GM12864 (cell line): ENCODE results near the gene ZFHX3.
"Not testable (repeated sequence)": the region's sequence is repeated elsewhere in the genome, so short reads cannot be mapped to it uniquely, and the experiment has no call there.

Experiments used
- DNase-seq: peaks from one replicate; pipeline ENCODE4 v3.0.0-alpha.2; 2011; ENCODE audit warnings: low read depth
- H3K4me3 ChIP-seq: 2 replicates; pipeline ENCODE4 v1.5.1; 2011; ENCODE audit warnings: mild to moderate bottlenecking, low read depth, low read length, control low read depth
- TF ChIP-seq, protein P1 (sequence below): IDR thresholded peaks from 2 replicates; pipeline ENCODE4 v1.5.1; 2011; ENCODE audit warnings: low read depth, mild to moderate bottlenecking, moderate library complexity, low read length, control low read depth, inconsistent platforms; ENCODE audit errors: missing control alignments

Gene ZFHX3

DNA sequence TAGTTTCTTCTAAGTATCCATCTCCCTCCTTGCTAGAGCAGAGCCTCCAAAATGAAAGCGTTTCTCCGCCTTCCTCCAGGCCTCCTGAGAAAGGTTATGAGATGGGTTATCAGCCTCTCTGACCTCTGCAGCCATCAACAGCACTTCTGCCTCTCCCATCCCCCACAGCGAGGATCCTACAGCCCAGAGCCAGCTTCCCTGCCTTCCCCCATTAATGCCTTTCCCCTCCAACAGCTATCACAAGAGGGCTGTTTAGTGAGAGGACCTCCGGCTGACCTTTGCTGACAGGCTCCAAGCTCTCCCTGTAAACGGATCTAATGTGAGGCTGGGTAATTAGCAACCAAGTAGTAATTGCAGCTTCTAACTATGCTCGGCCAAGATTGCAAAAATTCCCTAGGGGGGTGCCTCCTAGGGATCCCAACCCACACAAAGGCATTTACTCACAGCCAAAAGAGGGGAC lies 55.8 kb downstream of the ZFHX3 start:
- TF ChIP-seq, protein P1, sequence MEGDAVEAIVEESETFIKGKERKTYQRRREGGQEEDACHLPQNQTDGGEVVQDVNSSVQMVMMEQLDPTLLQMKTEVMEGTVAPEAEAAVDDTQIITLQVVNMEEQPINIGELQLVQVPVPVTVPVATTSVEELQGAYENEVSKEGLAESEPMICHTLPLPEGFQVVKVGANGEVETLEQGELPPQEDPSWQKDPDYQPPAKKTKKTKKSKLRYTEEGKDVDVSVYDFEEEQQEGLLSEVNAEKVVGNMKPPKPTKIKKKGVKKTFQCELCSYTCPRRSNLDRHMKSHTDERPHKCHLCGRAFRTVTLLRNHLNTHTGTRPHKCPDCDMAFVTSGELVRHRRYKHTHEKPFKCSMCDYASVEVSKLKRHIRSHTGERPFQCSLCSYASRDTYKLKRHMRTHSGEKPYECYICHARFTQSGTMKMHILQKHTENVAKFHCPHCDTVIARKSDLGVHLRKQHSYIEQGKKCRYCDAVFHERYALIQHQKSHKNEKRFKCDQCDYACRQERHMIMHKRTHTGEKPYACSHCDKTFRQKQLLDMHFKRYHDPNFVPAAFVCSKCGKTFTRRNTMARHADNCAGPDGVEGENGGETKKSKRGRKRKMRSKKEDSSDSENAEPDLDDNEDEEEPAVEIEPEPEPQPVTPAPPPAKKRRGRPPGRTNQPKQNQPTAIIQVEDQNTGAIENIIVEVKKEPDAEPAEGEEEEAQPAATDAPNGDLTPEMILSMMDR, result no peak
- H3K4me3 ChIP-seq, result no peak overlapping the region
- DNase-seq, result no peak

DNA sequence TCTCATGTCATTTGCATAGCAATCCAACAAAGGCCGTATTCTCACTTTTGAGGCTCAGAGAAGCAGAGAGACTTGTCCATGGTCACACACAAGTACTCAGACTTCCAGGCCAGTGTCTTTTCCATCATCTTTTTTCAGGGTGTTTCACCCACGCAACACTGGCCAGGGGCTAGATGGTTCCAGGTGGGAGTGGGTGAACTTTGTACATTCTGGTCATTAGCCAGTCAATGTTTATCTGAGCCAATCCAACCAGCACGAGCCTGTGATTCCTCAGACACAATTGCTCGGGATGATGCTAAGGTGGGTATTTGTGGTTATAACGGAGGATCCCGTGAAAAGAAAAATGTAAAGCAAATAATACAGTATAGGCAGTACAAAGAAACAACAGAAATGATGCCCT lies 56.3 kb downstream of the ZFHX3 start:
- no peak for DNase-seq
- TF ChIP-seq, protein P1, result no peak
- H3K4me3 ChIP-seq, result no peak overlapping the region

DNA sequence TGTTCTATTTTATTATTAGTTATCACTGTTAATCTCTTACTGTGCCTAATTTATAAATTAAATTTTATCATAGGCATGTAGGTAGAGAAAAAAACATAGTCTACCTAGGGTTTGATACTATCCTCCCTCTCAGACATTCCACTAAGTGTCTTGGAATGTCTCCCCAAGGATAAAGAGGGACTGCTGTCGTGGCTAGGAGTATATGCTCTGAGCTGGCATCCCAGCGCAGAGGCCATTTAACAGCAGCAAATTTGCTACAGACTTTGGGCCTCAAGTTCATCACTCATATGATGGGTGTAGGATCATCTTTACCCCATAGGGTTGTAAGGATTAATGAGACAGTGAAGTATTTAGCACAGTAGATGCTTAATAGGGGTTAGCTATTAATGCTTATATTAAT lies 56.7 kb downstream of the ZFHX3 start:
- TF ChIP-seq, protein P1, result no peak
- DNase-seq, result no peak
- no peak overlapping the region for H3K4me3 ChIP-seq

DNA sequence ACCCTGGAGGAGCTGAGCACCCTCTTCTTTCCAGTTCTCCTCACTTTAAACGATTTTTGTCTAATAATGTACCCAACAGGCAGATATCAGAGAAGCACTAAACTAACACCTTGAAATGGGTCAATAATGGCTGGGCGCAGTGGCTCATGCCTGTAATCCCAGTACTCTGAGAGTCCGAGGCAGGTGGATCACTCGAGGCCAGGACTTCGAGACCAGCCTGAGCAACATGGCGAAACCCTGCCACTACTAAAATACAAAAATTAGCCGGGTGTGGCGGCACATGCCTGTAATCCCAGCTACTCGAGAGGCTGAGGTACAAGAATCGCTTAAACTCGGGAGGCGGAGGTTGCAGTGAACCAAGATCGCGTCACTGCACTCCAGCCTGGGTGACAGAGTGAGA lies 57.4 kb downstream of the ZFHX3 start:
- no peak overlapping the region for H3K4me3 ChIP-seq
- DNase-seq, result no peak
- TF ChIP-seq, protein P1, result no peak

DNA sequence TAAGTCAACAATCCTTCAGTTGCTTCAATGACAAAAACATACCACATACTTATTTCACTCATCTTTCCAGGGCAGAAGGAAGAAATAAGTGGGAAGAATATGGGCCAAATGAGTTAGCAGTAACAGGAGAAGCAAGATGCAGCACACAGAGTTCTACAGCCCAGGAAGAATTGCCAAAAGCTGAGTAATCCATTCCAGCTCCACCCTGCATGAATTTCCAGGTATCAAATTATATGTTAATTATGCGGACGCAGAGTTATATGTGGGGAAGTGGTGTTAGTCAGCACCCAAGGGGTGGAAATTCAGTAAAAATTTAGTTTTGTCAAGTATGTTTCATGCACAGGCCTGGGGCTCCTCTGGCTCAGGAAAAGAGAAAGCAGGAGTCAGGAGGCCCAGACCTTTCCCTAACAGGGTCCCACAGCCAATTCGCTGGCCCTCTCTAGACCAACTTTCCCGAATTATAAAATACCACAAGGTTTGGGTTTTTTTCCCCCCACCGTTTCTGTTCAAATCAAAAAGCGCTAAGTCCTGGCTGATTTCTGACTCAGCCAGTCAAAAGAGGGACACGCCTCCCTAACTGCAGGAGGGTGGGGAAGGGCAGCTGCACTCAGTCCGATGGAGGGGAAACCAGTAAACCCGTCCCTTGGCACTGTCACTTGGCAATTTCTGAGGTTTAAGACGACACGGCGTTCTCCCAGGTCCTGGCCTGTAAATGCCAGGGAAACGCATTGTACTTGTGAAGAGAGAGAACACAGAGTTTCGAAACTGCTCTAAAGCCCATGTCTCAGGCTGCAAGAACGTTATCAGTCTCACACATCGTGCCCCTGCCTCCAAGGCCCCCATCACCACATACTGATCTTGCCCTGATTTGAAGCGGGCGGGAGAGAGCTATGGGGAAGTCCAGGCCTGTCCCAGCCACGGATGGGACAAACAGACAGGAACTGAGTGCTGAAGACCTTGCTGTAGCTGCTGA lies 58.1 kb downstream of the ZFHX3 start:
- no peak for DNase-seq
- no peak overlapping the region for H3K4me3 ChIP-seq
- TF ChIP-seq, protein P1, result no peak

DNA sequence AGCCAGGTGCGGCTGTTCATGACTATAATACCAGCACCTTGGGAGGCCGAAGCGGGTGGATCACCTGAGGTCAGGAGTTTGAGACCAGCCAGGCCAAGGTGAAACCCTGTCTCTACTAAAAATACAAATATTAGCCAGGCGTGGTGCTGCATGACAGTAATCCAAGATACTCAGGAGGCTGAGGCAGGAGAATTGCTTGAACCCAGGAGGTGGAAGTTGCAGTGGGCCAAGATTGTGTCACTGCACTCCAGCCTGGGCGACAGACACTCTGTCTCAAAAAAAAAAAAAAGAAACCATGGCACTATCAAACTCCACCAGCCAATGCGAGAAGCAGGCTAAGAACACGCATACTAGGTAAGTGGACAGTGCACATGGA lies 58.7 kb downstream of the ZFHX3 start:
- DNase-seq, H3K4me3 ChIP-seq: not testable (repeated sequence)

DNA sequence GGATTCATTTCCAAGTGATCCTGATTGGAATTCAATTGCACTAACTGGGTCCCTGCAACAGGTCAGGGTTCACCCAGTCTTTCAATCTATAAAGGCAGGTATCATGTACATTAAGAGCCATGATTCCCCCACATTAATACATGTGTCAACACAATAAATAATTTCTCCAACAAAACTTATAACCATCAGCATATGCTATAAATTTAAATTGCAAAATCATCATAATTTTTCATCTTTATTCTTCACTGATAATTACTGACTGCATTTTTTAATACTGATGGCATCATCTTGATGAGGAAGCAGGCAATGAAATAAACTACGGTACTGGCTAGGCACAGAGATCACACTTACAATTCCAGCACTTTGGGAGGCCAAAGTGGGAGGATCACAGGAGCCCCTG lies 59.4 kb downstream of the ZFHX3 start:
- H3K4me3 ChIP-seq, result no peak overlapping the region
- TF ChIP-seq, protein P1, result no peak
- DNase-seq, result no peak
